Lung (tissue), 12 donors: ENCODE measurements around the gene GALNT12. TPM values are rescaled to one million over a fixed set of nuclear protein-coding genes. Genes with fewer than 3 reads are reported as not detected.

Experiments
- ATAC-seq: fragments of 200-7000 bp; cut with Tn5 transposase; one replicate; pipeline ENCODE4 v1.9.1; 2020; ENCODE audit warnings: moderate number of reproducible peaks; ENCODE audit not compliant: insufficient read depth, low FRiP score
- DNase-seq, 3 donors: peaks; one replicate each; pipeline ENCODE4 v3.0.0-alpha.2; 2013 to 2017
- H3K27ac ChIP-seq, 2 donors: one replicate each; pipeline ENCODE4 v1.5.1; 2013; ENCODE audit warnings: mild to moderate bottlenecking in 2 of 2, moderate library complexity in 2 of 2, control low read depth in 1 of 2, inconsistent platforms in 1 of 2, low read depth in 1 of 2, low read length in 1 of 2
- H3K27me3 ChIP-seq, 3 donors: one replicate each; pipeline ENCODE4 v1.5.1; 2013; ENCODE audit warnings: low read length in 2 of 3; ENCODE audit not compliant: control insufficient read depth in 3 of 3, insufficient read depth in 3 of 3
- H3K36me3 ChIP-seq, 4 donors: one replicate each; pipeline ENCODE4 v1.5.1; 2013; ENCODE audit warnings: low read length in 4 of 4, mild to moderate bottlenecking in 1 of 4, moderate library complexity in 1 of 4; ENCODE audit not compliant: control insufficient read depth in 4 of 4, insufficient read depth in 4 of 4
- H3K4me1 ChIP-seq, 5 donors: one replicate each; pipeline ENCODE4 v1.5.1; 2013; ENCODE audit warnings: low read length in 5 of 5, mild to moderate bottlenecking in 2 of 5, moderate library complexity in 1 of 5; ENCODE audit not compliant: control insufficient read depth in 5 of 5, insufficient read depth in 5 of 5
- H3K4me3 ChIP-seq: one replicate; pipeline ENCODE4 v1.5.1; 2013; ENCODE audit warnings: mild to moderate bottlenecking, control low read depth, moderate library complexity
- H3K9ac ChIP-seq, 2 donors: one replicate each; pipeline ENCODE4 v1.5.1; 2013; ENCODE audit warnings: low read length in 2 of 2, control low read depth in 1 of 2; ENCODE audit not compliant: insufficient read depth in 1 of 2
- H3K9me3 ChIP-seq, 4 donors: one replicate each; pipeline ENCODE4 v1.5.1; 2013; ENCODE audit warnings: low read length in 3 of 4, mild to moderate bottlenecking in 1 of 4, moderate library complexity in 1 of 4; ENCODE audit not compliant: control insufficient read depth in 4 of 4, insufficient read depth in 3 of 4
- CTCF ChIP-seq: IDR thresholded peaks from 2 replicates; pipeline ENCODE4 v1.5.1; 2012; ENCODE audit warnings: mild to moderate bottlenecking; ENCODE audit errors: control extremely low read depth, extremely low read depth
- WGBS, 2 donors: extraction: QIAGEN DNeasy Blood & Tissue Kit; methylation state at CpG; one replicate each; pipeline ENCODE4 v1.1.7; 2013; 5-methylcytosine and 5-hydroxymethylcytosine counted together
- polyA plus RNA-seq, 2 donors: library from polyadenylated mRNA; stranded (reverse); fragments of 200-250 nt; gene quantifications; one replicate each; pipeline ENCODE4 v1.2.1, GENCODE V29; 2013
- total RNA-seq, 2 donors: library from RNA; depleted of rRNA in 1 of 2; stranded (reverse); fragments of >200 nt in 1 of 2; gene quantifications; one replicate each; pipeline ENCODE4 v1.2.1, GENCODE V29; 2014 to 2021
- donor health status: control.
- donor health status: control.
- donor health status: Bipolar disorder and iron deficiency.
- donor health status: healthy.
- donor health status: DM: yes; HTN: yes; CAD: no.

The GALNT12 gene
- total and polyA plus RNA-seq, 4 donors = 7.9 to 35.0 (median 20.1) TPM

DNA sequence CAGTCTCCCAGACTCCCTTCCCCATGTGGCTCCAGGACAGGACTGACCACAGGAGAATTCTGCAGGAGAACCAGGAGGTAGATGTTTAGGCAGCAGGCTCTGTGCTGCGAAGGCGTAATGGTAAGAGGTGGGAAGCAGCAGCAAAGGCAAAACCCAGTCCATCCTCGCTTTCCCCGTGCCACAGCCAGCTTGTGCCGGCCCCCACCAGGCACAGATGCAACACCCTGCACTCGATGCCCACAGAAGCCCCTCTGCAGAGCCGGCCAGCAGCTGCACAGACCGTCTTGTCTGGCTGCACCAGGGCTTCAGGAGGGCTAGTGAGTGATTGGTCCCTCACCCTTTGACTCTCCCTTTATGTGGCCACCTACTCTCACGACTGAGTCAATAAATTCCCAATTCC lies 39.1 kb upstream of the GALNT12 start:
- no peak for TF ChIP-seq CTCF
- Histone ChIP-seq H3K4me3 (no peak overlapping the region), H3K4me1 (no peaks in the 10 kb centered on the region), H3K27ac (no peak overlapping the region), H3K9ac (no peak overlapping the region), H3K9me3 (peaks cover 0 to 4% (median 0%) of the 10 kb centered on the region in 4 donors), H3K36me3 (peaks cover 6 to 51% (median 44%) of the 10 kb centered on the region in 4 donors), H3K27me3 (no peaks in the 10 kb centered on the region)
- DNase-seq = no peak
- no peak for ATAC-seq
- 97 to 100% methylated on average over 9 of the region's 9 CpGs for WGBS, 2 donors

DNA sequence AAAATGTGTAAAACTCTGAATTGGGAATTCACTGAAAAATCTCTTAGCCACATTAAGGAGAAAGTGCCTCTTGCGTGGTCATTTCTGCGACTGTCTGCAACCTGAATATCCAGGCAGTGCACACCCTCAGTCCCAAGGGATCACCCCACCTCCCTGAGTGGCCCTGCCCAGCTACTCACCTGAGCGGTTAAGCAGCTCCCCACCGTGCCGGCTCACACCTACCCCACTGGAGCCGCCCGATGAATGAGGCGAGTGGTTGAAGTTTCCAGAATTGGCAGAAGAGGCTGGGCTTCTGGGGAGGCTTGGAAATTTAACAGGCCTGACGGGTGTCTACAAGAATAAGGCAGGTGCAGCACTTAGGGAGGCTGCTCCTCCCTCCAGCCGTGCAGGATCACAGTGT lies 36.8 kb upstream of the GALNT12 start:
- H3K27me3 ChIP-seq = no peaks in the 10 kb centered on the region
- H3K4me1 ChIP-seq = no peaks in the 10 kb centered on the region
- TF ChIP-seq CTCF = no peak
- H3K9me3 ChIP-seq = no peaks in the 10 kb centered on the region
- no peak overlapping the region for H3K4me3 ChIP-seq
- ATAC-seq (no peak), DNase-seq (no peak)
- WGBS, 2 donors = 95 to 96% methylated on average over 10 of the region's 10 CpGs
- H3K27ac ChIP-seq = no peak overlapping the region
- peaks cover 6 to 45% (median 42%) of the 10 kb centered on the region in 4 donors for H3K36me3 ChIP-seq
- no peak overlapping the region for H3K9ac ChIP-seq

GRCh38 chr9:98771209-98771874 lies 36.1 kb upstream of the GALNT12 start:
- Histone ChIP-seq H3K27me3 (no peaks in the 10 kb centered on the region), H3K9me3 (no peaks in the 10 kb centered on the region), H3K9ac (no peak overlapping the region), H3K27ac (no peak overlapping the region), H3K4me3 (no peak overlapping the region), H3K4me1 (no peaks in the 10 kb centered on the region), H3K36me3 (peaks cover 6 to 44% (median 42%) of the 10 kb centered on the region in 4 donors)
- 91 to 96% methylated on average over 15 of the region's 15 CpGs for WGBS, 2 donors
- ATAC-seq (no peak), DNase-seq (no peak)
- TF ChIP-seq CTCF = no peak
